GM19455 (cell line): ENCODE data around the gene BMP8B.
"Not testable (repeated sequence)": the region's sequence is repeated elsewhere in the genome, so short reads cannot be mapped to it uniquely, and the experiment has no call there.

ENCODE experiments used
- ATAC-seq: cut with Tn5 transposase; IDR thresholded peaks from one replicate; pipeline ENCODE4 v1.9.1; 2021; ENCODE audit not compliant: unreplicated experiment

The BMP8B gene

DNA sequence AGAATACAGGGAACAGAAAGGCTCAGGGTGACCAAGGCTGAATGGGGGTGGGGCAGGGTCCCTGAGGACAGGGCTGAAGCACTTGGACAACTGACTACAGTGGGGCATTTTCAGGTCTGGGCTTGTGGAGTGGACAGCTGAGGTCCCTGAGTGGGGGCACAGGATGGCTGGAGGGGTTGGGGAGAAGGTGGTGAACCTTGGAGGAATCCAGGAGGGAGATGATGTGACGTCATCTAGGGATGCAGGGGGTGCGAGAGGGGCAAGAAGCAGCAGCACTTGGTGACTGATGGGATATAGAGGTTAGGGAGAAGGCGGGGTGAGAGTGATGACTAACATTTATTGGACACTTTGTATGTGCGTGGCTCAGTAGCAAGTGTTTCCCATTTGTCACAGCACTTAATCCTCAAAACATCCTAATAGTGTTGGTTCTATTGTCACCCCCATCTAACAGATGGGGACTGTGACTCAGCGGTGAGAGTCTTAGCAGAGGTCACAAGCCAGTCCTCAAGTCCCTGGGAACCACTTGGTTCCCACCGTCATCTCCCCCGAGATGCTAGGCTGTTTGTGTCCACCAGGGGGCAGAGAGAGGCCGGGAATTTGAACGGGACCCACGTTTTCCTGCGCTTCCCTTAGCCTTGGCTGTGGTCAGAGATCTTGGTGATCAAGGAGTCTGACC is 27.9 kb upstream of the BMP8B start:
- peak; percentile 46 for ATAC-seq

DNA sequence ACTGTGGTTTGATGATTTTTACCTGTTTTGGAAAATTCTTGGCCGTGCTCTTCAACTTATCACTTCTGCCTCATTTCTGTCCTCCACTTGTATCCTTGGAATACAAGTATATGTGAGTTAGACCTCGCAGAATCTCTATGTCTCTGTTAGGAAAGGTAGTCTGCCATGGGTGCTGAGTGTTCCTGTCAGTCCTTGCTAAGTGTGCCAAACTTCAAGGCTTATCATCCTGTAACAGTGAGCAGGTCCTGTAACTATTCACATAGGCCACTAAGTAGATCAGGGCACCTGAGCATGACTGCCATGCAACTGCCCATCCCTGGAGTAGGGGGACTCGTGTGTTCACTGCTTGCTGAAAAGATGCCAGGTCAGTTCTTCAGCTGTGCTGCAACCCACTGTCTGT is 24.2 kb upstream of the BMP8B start:
- ATAC-seq: no peak

DNA sequence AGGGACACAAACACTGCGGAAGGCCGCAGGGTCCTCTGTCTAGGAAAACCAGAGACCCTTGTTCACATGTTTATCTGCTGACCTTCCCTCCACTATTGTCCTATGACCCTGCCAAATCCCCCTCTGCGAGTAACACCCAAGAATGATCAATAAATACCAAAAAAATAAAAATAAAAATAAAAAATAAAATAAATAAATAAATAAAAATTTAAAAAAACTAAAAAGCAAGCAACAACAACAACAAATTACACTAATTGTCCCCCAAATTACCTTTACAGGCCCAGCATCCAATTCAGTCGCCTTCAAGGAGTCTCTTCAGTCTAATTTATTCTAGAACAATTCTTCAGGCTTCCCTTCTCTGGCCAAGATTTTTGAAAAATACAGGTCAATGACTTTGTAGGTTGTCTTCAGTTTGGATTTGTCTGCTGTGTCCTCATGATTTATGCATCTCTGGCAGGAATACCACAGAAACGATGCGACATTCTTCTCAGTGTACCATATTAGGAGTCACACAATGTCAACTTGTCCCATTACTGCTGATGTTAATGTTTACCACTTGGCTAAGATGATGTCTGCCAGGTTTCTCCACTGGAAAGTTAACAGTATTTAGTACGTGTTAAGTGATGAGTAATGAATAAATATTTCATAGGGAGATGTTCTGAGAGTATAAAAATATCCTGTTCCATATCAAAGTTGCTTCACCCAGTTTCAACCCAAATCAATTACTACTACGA is 20.3 kb upstream of the BMP8B start:
- no peak for ATAC-seq

DNA sequence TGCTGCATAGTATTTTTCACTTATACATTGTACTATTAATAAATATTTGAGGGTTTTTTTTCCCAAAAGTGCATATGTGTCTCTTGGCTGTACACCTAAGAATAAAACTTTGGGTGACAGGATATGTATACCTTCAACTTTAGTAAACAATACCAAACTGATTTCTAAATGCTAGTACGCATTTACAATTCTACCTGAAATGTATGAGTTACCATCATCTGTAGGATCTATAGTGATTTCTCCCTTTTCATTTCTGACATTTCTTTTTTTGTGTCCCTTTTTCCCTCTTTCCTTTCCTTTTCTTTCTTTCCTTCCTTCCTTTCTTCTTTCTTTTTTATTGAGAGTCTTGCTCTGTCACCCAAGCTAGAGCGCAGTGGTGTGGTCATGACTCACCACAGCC is 16.7 kb upstream of the BMP8B start:
- ATAC-seq: no peak

GRCh38 chr1:39802496-39803260 is 14.0 kb upstream of the BMP8B start:
- ATAC-seq: no peak

DNA sequence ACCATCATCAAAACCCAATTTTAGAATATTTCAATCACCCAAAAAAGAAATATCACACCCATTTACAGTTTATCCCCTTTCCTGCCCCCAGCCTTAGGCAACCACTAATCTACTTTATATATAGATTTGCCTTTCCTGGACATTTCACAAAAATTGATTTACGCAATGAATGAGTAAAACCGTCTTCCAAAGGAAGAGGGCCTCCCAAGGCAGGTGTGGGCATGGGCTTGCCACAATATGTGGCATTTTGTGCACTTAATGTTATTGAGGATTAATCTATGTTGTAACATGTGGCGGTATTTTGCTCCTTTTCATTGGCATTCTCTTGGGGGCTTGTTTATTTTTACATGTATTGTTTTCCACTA is 11.8 kb upstream of the BMP8B start:
- ATAC-seq: no peak

DNA sequence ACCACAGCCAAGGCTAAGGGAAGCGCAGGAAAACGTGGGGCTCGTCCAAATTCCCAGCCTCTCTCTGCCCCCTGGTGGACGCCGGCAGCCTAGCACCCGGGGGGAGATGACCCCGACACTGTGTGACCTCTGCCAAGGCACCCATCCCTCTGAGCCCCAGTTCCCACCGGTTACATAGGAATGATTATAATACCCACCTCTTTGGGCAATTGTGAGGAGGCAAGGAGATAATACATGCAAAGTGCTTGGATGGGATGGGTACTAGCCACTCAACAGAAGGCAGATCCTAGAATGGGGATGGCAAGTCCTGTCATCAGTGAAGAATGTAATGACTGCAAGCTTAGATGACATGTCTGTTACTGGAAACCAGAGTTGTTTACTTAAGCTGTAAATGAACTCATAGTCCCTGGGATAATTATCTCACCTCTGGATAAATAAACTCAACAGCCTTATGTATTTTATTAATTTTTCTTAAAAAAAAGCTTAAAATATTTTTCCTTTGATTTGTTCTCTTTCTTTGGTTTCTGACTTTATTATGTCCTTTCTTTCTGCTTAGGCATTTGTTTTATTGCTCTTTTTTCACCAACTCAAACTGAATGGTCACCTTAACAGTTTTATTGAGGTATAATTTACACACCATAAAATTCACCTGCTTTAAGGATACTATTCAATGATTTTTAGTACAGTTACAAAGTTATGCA is 11.3 kb upstream of the BMP8B start:
- peak; percentile 50 for ATAC-seq

GRCh38 chr1:39798859-39799769 is 10.4 kb upstream of the BMP8B start:
- ATAC-seq: peak; percentile 82

GRCh38 chr1:39795651-39796050 is 7.0 kb upstream of the BMP8B start:
- no peak for ATAC-seq

DNA sequence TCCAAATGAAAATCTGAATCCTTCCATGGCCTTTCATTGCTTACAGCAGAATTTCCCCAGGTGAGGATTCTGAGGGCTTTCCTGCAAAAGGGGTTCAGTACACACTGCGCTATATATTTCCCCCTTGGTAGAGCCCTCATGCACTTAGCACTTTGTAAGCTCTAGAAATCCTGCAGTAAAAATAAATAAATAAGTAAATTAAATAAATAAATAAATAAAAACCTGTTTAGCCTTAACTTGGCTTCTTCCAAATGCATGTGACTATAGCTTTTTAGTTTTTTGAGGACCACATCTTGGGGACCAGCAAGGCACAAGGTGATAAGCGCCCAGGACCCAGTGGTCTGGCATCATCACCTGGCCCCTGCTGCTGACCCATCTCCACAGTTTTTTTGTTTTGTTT is 3.2 kb upstream of the BMP8B start:
- no peak for ATAC-seq

DNA sequence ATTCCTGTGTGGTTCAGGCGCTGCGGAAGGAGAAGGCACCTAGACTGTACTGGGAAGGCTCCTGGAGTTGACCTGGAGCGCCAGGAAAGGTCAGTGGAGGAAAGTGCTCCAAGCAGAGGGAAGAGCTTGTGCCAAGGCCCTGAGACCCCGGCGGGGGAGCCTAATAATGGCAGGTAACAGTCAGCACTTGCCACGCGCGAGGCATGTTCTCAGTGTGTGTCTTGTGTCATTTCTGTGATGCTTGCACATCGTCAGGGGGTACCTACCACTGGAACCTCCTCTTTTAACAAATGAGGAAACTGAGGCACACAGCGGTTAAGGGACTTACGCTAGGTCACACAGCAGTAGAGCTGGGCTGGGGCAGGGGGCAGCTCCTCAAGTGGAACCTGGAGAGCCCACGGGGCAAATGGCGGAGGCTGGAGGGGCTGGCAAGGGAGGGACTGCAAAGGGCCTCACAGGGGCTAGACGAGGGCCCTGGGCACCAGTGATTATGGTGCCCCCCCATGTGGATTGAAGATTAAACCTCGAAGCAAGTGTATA is 976 bp upstream of the BMP8B start:
- ATAC-seq: no peak

- no peak for ATAC-seq
These were observed 273 bp downstream of the BMP8B start for GRCh38 chr1:39788426-39788757.

DNA sequence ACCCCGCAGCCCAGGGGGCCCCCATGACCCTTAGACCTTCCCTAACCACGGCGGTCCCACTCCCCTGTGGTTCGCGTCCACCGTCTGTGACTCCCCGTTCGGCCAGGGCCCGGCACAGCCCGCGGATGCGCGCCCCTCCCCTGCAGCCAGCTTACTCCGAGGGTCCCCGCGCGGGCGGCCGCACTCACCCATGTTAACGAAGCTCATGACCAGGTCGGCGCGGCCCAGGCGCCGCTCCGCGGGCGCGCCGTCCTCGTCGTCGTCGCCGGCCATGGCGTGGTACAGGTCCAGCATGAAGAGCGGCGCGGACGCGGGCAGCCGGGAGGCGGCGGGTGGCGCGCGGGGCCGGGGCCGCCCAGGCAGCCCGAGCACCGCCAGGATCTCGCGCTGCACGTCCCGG is 701 bp downstream of the BMP8B start:
- not testable (repeated sequence) for ATAC-seq

GRCh38 chr1:39787468-39787867 is 1.2 kb downstream of the BMP8B start:
- ATAC-seq: no peak

DNA sequence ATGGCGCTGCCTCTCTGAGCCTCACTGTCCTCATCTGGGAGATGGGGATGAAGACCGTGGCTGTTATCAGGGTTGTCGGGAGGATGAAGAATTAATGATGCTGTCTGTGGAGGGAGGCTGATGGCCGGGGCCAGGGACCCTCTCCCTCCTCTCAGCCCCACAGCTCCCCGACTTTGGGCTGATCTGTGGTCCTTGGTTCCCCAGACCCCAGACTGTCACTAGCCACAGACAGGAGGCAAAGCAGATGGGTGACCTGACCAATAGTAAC is 1.6 kb downstream of the BMP8B start:
- ATAC-seq: not testable (repeated sequence)

DNA sequence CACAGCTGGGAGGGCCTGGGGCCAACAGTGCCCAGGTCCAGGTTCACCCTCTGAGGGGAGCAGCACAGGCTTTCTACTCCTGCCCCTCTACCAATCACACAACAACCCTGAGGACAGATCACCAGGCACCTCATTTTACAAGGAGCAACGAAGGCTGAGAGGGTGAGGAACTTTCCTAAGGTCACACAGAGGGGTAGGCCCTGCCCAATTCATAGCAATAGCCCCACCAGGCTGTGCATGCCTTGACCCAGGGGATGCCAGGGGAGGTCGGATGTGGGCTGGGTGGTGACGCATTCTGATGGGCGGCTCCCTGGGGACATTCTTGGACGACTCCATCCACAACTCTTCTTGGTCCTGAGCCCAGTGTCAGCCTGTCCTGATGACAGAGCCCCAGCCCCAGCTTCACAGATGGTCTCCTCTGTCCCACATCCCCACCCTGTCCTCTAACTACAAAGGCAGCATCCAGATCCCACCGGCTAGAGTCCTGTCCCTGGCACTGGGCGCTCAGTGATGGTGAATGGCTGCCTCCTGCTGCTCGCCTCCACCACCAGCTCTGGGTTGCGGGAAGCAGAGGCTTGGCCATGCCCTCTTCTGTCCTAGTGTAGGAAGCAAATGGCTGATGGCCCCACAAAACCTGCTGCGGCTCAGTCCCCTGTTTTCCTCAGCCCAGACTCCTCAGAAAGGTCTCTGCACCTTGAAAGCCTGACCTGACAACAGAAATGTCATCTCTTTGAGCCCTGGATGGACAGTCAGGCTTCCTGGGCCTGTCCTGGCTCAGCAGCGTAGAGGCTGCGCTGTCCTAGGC is 2.2 kb downstream of the BMP8B start:
- not testable (repeated sequence) for ATAC-seq

DNA sequence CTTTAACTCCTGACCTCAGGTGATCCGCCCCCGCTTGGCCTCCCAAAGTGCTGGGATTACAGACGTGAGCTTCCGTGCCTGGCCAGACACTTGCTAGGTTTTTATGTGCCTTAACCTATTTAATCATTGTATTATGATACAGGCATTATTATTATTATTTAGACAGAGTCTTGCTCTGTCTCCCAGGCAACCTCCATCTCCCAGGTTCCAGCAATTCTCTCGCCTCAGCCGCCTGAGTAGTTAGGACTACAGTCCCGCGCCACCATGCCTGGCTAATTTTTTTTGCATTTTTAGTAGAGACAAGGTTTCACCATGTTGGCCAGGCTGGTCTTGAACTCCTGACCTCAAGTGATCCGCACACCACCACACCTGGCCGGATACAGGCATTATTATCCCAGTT is 6.0 kb downstream of the BMP8B start:
- ATAC-seq: not testable (repeated sequence)

DNA sequence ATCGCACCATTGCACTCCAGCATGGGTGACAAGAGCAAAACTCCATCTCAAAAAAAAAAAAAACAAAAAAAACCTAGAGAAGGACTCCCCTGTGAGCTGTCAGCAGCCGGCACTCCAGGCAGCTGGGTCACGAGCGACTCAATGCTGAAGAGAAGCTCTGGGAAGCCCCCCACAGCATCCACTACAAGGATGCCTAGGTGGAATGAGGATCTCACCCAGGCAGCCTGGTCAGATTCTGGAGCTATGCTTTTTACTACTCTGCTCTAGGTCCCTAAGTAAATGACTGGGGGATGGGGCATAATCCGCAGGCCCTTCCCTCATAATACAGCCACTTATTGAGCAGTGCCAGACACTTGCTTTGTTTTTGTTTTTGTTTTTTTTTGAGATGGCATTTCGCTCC is 6.6 kb downstream of the BMP8B start:
- ATAC-seq: no peak

DNA sequence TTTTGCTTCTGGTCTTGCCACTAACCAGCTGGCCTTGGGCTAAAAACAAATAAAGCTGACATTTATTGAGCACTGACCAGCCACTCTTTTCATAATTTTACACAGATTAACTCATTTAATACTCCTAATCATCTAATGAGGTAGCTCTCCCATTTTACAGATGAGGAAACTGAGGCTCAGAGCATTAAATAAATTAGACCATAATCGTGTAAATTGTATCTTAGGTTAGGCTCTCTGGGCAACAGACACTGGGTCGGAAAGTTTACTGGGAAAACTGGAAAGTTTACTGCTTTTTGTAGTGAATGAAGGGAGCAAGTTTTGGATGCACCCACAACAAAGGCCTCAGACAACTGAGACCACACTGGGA is 7.3 kb downstream of the BMP8B start:
- ATAC-seq: no peak

- no peak for ATAC-seq
These were observed 8.8 kb downstream of the BMP8B start for GRCh38 chr1:39779821-39780220.
